GM21423 (cell line): ENCODE measurements around the gene SLC9A1.

Source experiments
- ATAC-seq: cut with Tn5 transposase; IDR thresholded peaks from one replicate; pipeline ENCODE4 v1.9.1; 2021; ENCODE audit warnings: mild to moderate bottlenecking, moderate library complexity; ENCODE audit not compliant: unreplicated experiment

SLC9A1 gene

DNA sequence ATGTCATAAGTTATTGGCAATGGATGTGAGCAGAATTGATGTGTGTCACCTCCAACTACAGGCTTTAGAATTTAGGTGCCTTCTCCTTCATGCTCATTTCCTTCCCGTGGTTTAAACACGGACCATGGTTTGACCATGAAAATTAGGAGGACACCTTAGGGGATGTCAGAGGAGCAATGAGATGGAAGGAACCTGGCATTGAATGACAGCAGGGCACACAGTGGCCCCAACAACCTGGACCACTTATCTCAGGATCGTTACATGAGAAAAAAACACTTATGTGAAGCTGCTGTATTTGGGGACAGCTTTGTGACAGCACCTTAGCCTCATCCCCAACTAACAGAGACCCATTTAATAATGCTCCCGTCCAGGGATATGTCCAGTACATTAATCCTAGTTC is 70.8 kb downstream of the SLC9A1 start:
- no peak for ATAC-seq

DNA sequence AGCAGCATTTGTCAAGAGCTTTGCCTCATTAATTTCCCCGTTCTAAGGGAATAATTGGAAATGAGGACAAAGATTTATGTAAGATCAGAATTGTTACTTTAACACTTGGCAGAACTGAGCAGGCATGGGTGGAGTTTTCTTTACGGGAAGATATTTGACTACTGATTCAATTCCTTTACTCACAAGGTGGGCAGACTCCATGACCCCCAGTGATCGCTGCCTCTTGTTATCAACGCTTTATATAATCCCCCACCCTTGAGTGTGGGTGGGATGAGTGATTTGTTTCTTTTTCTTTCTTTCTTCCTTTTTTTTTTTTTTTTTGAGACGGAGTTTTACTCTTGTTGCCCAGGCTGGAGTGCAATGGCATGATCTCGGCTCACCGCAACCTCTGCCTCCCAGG is 77.0 kb downstream of the SLC9A1 start:
- ATAC-seq = no peak

GRCh38 chr1:27076803-27077202 is 78.1 kb downstream of the SLC9A1 start:
- ATAC-seq = no peak

GRCh38 chr1:27074175-27074780 is 80.6 kb downstream of the SLC9A1 start:
- no peak for ATAC-seq

- no peak for ATAC-seq
Observed at GRCh38 chr1:27071049-27071416, 83.9 kb downstream of the SLC9A1 start.

DNA sequence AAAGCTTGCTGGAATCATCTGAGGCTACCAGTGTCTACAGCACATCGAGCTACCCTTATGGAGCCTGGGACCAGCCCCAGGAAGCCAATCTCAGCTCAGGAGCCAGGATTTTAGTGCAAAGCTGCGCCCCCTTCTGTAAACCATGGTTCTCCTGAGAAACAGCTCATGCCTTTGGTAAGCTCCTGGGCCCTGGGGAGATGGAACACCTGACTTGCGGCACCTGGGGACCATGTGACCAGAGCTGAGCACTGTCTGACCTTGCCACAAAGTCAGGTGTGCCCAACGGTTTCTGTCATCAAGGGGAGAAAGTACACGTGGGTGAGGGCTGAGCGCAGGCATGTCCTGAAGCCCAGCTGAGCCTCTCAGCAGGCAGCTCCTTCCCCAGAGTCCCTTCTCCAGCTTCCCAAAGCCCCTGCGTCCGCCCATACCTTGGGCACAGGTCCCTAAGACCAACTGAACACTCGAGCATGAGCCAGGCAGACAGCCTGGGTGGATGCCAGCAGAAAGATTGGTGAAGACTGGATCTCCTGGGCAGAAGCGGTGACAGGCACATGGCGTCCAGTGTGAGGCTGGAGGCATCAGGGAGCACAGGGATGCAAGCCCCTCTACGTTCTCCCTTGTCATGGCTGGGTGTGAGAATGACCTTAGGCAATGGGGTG is 84.4 kb downstream of the SLC9A1 start:
- no peak for ATAC-seq

GRCh38 chr1:27068922-27069321 is 86.0 kb downstream of the SLC9A1 start:
- ATAC-seq = no peak

- ATAC-seq = no peak
Observed at GRCh38 chr1:27065999-27066630, 88.8 kb downstream of the SLC9A1 start.

GRCh38 chr1:27060891-27061290 is 94.0 kb downstream of the SLC9A1 start:
- no peak for ATAC-seq

- ATAC-seq = no peak
Observed at GRCh38 chr1:27058966-27059669, 95.8 kb downstream of the SLC9A1 start.

- no peak for ATAC-seq
Observed at GRCh38 chr1:27057801-27058625, 96.9 kb downstream of the SLC9A1 start.

DNA sequence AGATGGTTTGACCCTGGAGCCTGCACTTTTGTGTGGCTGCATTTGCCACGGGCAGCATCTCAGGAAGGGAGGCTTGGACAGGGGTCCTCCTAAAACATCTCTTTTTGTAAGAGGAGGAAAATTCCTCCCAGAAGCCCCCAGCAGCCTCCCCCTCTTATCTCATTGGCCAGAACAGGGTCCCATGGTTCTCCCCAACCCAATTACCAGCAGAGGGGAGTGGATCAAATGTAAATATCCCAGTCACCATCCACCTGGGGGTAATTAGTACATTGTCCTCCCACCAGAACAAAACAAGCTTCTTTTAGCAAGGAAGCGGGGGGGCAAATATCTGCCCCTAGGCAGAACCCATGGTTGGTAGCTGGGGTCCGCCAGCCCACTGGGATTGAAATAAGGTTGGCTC is 97.5 kb downstream of the SLC9A1 start:
- ATAC-seq = no peak

GRCh38 chr1:27053977-27054753 is 100.8 kb downstream of the SLC9A1 start:
- no peak for ATAC-seq

DNA sequence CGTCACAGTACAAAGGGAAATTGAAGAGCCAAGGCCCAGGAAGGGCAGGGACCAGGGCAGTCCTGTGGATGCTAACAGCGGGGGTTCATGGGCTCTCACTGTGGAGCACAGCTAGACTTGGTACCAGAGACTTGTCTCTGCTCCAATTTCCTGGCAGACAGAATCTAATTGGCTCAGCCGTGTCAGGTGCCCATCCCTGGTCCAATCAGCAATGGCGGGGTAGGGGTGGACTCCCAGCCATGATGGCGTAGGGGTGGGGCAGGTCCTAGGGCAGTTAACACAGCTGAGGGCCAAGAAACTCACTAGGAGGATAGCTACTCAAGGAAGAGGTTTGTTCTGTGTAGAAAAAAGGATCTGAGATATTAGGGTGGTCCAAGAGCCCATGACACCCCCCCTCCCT is 102.4 kb downstream of the SLC9A1 start:
- no peak for ATAC-seq

DNA sequence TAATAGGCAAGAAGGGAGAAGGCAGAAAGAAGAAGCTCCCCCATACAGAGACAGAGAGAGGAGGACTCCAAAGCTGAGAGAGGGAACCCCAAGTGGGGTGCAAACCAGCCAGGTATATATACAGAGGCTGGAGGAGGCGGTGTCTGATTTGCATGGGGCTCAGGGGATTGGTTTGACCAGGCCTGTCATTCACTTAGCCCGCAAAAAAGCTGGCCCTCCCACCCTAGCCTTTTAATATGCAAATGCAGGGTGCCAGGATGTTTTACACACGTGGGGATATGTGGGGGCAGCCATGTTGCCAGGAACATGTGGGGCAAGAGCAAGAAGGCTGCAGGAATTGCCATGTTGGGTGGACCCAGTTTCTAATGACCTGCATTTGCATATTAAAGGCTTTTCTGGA is 105.3 kb downstream of the SLC9A1 start:
- no peak for ATAC-seq

DNA sequence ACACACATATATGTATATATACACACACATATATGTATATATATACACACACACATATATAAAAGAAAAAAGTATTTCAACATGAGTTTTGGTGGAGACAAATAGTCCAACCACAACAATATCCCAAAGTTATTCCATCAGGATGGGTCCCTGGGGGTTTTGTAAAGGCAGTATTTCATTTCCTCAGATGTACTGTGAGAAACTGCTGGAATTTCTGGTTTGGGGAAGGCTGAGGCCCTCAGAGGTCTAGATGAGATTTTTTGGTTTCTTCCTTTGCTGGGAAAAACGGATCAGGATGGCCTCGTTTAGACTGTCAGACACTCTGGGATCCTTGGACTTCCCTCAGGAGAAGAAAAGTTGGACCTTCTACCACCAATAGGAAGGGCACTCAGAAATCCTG is 105.8 kb downstream of the SLC9A1 start:
- no peak for ATAC-seq
